GM08714 (cell line): ENCODE measurements around the gene ACTG2.

Source experiments
- H3K4me3 ChIP-seq: fragments of 200-500 bp; sonication (Bioruptor generic); 2 replicates; pipeline ENCODE4 v1.5.1; 2014; ENCODE audit warnings: mild to moderate bottlenecking, low read length, inconsistent platforms
- ZNF274 ChIP-seq: IDR thresholded peaks from 2 replicates; pipeline ENCODE4 v1.6.1; 2012; ENCODE audit warnings: mild to moderate bottlenecking, low read depth, low read length

The ACTG2 gene

GRCh38 chr2:73917696-73918207 lies 24.9 kb downstream of the ACTG2 start:
- H3K4me3 ChIP-seq: no peak overlapping the region
- TF ChIP-seq ZNF274: no peak

GRCh38 chr2:73918856-73919255 lies 26.0 kb downstream of the ACTG2 start:
- no peak for TF ChIP-seq ZNF274
- H3K4me3 ChIP-seq: no peak overlapping the region

GRCh38 chr2:73919596-73920228 lies 26.9 kb downstream of the ACTG2 start:
- no peak overlapping the region for H3K4me3 ChIP-seq
- TF ChIP-seq ZNF274: no peak

- TF ChIP-seq ZNF274: no peak
- H3K4me3 ChIP-seq: no peak overlapping the region
Observed at GRCh38 chr2:73920577-73921545, 28.1 kb downstream of the ACTG2 start.

- no peak for TF ChIP-seq ZNF274
- no peak overlapping the region for H3K4me3 ChIP-seq
Observed at GRCh38 chr2:73921581-73921980, 28.8 kb downstream of the ACTG2 start.

GRCh38 chr2:73922681-73923080 lies 29.9 kb downstream of the ACTG2 start:
- H3K4me3 ChIP-seq: no peak overlapping the region
- no peak for TF ChIP-seq ZNF274

GRCh38 chr2:73925033-73925704 lies 32.4 kb downstream of the ACTG2 start:
- H3K4me3 ChIP-seq: no peak overlapping the region
- no peak for TF ChIP-seq ZNF274

GRCh38 chr2:73925853-73926492 lies 33.2 kb downstream of the ACTG2 start:
- no peak for TF ChIP-seq ZNF274
- H3K4me3 ChIP-seq: peak overlapping the region; percentile 6; the same call in 1 of the 2 replicates

- H3K4me3 ChIP-seq: peak within 1 kb of the TSS; percentile 88
- no peak for TF ChIP-seq ZNF274
Observed at GRCh38 chr2:73926493-73927327, 33.9 kb downstream of the ACTG2 start, which contains the start of gene DGUOK. Gene DGUOK (plus strand): TSS chr2:73926880. CDS start chr2:73926911, 31 bp downstream.

- H3K4me3 ChIP-seq: peak overlapping the region; percentile 88
- no peak for TF ChIP-seq ZNF274
Observed at GRCh38 chr2:73927344-73927743, 34.5 kb downstream of the ACTG2 start.

- peak overlapping the region; percentile 35 for H3K4me3 ChIP-seq
- TF ChIP-seq ZNF274: no peak
Observed at GRCh38 chr2:73928963-73929347, 36.1 kb downstream of the ACTG2 start.

GRCh38 chr2:73930386-73930785 lies 37.6 kb downstream of the ACTG2 start:
- no peak overlapping the region for H3K4me3 ChIP-seq
- no peak for TF ChIP-seq ZNF274
